DND-41 (cell line): ENCODE measurements around the gene DNAH1.

Source experiments
- ATAC-seq: fragments of 200-7000 bp; cut with Tn5 transposase; 3 replicates; pipeline ENCODE4 v1.9.1; 2021; ENCODE audit warnings: low read depth; ENCODE audit not compliant: insufficient read depth
- DNase-seq: peaks from one replicate; pipeline ENCODE4 v3.0.0-alpha.2; 2020
- H2AFZ ChIP-seq: 2 replicates; pipeline ENCODE4 v1.6.0; 2012; ENCODE audit warnings: low read depth, low read length
- H3K27ac ChIP-seq: 2 replicates; pipeline ENCODE4 v1.5.1; 2012; ENCODE audit warnings: low read length, inconsistent platforms
- H3K27me3 ChIP-seq: fragments of 200-600 bp; sonication (generic); 2 replicates; pipeline ENCODE4 v1.6.0; 2012; ENCODE audit warnings: low read length, mild to moderate bottlenecking, inconsistent platforms; ENCODE audit not compliant: insufficient read depth, poor library complexity
- H3K36me3 ChIP-seq: 2 replicates; pipeline ENCODE4 v1.5.1; 2012; ENCODE audit warnings: low read length, inconsistent platforms; ENCODE audit not compliant: insufficient read depth
- H3K4me1 ChIP-seq: 2 replicates; pipeline ENCODE4 v1.5.1; 2012; ENCODE audit warnings: mild to moderate bottlenecking, low read length; ENCODE audit not compliant: insufficient read depth
- H3K4me2 ChIP-seq: 2 replicates; pipeline ENCODE4 v1.6.0; 2012; ENCODE audit warnings: mild to moderate bottlenecking, moderate library complexity, low read length, inconsistent platforms; ENCODE audit not compliant: insufficient read depth
- H3K4me3 ChIP-seq, 2 experiments: fragments of 200-600 bp in 1 of 2; shearing (Covaris generic) in 1 of 2; 2 replicates each; pipeline ENCODE4 v1.5.1; 2012 to 2016; ENCODE audit warnings: inconsistent platforms in 2 of 2, low read length in 2 of 2, mild to moderate bottlenecking in 2 of 2, low read depth in 1 of 2, moderate library complexity in 1 of 2
- H3K79me2 ChIP-seq: 2 replicates; pipeline ENCODE4 v1.6.0; 2012; ENCODE audit warnings: low read length, inconsistent platforms; ENCODE audit not compliant: insufficient read depth
- H3K9ac ChIP-seq: 2 replicates; pipeline ENCODE4 v1.6.0; 2012; ENCODE audit warnings: low read depth, mild to moderate bottlenecking, inconsistent platforms, low read length, moderate library complexity
- H3K9me3 ChIP-seq: 2 replicates; pipeline ENCODE4 v1.5.1; 2012; ENCODE audit warnings: low read length, moderate library complexity, mild to moderate bottlenecking, inconsistent platforms; ENCODE audit not compliant: insufficient read depth, severe bottlenecking
- H4K20me1 ChIP-seq: 2 replicates; pipeline ENCODE4 v1.6.0; 2012; ENCODE audit warnings: low read length; ENCODE audit not compliant: insufficient read depth
- EZH2 ChIP-seq: IDR thresholded peaks from 3 replicates; pipeline ENCODE4 v1.6.1; 2012; ENCODE audit warnings: borderline replicate concordance, low read depth, mild to moderate bottlenecking, moderate library complexity, low read length, inconsistent platforms; ENCODE audit not compliant: severe bottlenecking
- TF ChIP-seq, protein P1 (sequence below): IDR thresholded peaks from 2 replicates; pipeline ENCODE4 v1.5.1; 2012; ENCODE audit warnings: borderline replicate concordance, low read length, moderate library complexity, mild to moderate bottlenecking; ENCODE audit not compliant: poor library complexity, severe bottlenecking; ENCODE audit errors: extremely low read depth

DNAH1 gene

DNA sequence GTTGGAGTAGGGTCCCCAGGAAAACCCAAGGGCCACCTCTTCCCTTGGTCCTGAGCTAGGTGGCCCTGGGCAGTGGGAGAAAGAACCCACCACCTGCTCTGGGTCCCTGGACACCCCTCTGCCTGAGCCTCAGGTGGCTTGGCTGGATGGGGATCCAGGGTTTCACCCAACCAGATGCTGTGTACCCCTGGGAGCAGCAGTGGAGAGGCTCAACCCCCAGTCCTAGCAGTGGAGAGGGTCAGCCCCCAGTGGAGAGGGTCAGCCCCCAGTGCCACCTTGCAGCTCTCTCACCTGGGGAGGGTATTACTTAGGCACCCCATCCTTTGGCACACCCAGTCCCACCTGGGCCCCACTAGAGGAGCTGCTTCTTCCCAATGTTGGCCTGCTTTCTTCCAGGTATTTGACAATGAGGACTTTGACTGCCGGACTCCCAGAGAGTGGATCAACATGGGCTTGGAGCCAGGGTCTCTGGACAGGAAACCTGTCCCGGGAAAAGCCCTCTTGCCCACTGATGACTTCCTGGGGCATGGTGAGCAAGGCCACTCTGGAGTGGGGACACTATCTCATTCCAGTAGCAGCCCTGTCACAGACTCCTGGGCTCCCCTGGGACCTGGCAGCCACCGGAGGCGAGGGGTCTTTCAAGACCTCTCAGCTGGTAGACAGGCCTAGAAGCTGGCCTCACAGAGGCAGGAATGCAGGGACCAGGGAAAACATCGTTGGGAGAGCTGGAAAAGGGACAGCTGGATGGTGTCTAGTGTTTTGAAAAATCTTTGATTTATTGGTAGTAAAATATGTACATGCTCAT, 11.6 kb downstream of the DNAH1 start:
- Histone ChIP-seq H3K9me3 (no peaks in the 10 kb centered on the region), H3K4me1 (no peaks in the 10 kb centered on the region), H2AFZ (no peak overlapping the region), H3K4me3 (no peak overlapping the region), H3K79me2 (no peaks in the 10 kb centered on the region), H3K36me3 (no peaks in the 10 kb centered on the region), H3K27me3 (no peaks in the 10 kb centered on the region), H3K9ac (no peak overlapping the region), H3K27ac (no peak overlapping the region), H3K4me2 (no peak overlapping the region), H4K20me1 (0 out of 2 replicates have a peak, but pooled peaks cover 3% of the 10 kb centered on the region)
- DNase-seq (no peak), ATAC-seq (no peak)
- TF ChIP-seq, protein P1, sequence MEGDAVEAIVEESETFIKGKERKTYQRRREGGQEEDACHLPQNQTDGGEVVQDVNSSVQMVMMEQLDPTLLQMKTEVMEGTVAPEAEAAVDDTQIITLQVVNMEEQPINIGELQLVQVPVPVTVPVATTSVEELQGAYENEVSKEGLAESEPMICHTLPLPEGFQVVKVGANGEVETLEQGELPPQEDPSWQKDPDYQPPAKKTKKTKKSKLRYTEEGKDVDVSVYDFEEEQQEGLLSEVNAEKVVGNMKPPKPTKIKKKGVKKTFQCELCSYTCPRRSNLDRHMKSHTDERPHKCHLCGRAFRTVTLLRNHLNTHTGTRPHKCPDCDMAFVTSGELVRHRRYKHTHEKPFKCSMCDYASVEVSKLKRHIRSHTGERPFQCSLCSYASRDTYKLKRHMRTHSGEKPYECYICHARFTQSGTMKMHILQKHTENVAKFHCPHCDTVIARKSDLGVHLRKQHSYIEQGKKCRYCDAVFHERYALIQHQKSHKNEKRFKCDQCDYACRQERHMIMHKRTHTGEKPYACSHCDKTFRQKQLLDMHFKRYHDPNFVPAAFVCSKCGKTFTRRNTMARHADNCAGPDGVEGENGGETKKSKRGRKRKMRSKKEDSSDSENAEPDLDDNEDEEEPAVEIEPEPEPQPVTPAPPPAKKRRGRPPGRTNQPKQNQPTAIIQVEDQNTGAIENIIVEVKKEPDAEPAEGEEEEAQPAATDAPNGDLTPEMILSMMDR, result no peak
- TF ChIP-seq EZH2, result no peak

DNA sequence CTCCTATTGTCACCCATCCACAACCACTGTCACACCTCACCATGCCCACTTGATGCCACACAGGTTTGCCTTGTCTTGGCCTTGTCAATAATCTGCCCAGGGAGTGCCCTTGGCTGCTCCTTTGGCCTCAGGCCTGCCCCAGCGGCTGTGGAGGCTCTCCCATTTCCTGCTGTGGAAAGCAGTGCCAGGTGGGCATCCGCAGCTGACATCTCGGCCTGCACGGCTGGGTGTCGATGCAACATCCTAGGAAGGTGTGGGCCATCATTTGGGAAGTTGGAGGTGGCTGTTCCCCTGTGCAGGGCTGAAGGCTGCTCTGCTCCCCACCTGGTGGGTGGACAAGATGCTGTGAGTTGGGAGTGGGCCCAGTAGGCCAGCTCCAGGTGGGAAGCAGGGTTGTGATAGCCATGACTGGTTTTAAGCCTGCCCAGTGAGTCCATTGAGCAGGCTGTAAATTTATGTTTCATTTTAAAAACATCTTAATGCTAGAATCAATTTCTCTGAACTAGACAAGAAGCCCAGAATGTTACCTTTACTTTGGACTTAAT, 12.5 kb downstream of the DNAH1 start:
- Histone ChIP-seq H3K9me3 (no peaks in the 10 kb centered on the region), H3K4me1 (no peaks in the 10 kb centered on the region), H3K27ac (no peak overlapping the region), H3K4me2 (no peak overlapping the region), H3K36me3 (no peaks in the 10 kb centered on the region), H4K20me1 (0 out of 2 replicates have a peak, but pooled peaks cover 3% of the 10 kb centered on the region), H3K9ac (no peak overlapping the region), H3K79me2 (no peaks in the 10 kb centered on the region), H2AFZ (no peak overlapping the region), H3K4me3 (no peak overlapping the region), H3K27me3 (no peaks in the 10 kb centered on the region)
- ATAC-seq (no peak), DNase-seq (no peak)
- TF ChIP-seq, protein P1, result no peak
- no peak for TF ChIP-seq EZH2

DNA sequence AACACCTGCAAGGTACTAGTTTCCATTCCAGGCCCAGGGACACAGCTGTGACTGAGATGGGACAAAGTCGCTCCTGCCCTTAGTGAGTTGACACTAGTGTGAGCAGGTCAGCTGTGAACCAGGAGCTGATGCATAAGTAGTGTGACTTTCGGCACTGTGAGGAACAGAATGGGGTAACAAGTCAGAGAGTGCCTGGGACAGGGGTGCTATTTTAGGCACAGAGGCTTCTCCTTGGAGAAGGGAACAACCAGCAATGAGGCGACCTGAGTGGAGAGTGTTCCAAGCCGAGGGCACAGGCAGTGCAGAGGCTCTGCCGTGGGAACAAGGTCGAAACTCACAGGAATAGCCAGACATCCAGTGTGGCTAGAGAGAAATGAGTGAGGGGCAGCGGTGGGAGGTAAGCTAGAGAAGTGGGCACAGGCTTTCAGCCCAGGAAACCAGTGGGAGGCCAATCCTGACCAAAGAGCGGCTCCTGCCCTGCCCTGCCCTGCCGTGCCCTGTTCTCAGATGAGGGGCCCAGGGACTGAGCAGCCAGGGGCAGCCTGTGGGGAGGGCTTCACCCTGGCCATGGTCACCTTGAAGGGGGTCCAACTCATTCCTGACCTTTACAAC, 14.2 kb downstream of the DNAH1 start:
- Histone ChIP-seq H3K27ac (no peak overlapping the region), H3K79me2 (no peaks in the 10 kb centered on the region), H3K9me3 (no peaks in the 10 kb centered on the region), H3K4me2 (no peak overlapping the region), H4K20me1 (no peaks in the 10 kb centered on the region), H3K4me1 (no peaks in the 10 kb centered on the region), H3K9ac (no peak overlapping the region), H2AFZ (no peak overlapping the region), H3K4me3 (no peak overlapping the region), H3K36me3 (no peaks in the 10 kb centered on the region), H3K27me3 (no peaks in the 10 kb centered on the region)
- TF ChIP-seq, protein P1, result no peak
- TF ChIP-seq EZH2, result no peak
- ATAC-seq (no peak), DNase-seq (no peak)
